Adrenal gland (tissue), 12 donors: ENCODE measurements around the gene DDX3Y. TPM values are rescaled to one million over a fixed set of nuclear protein-coding genes. Genes with fewer than 3 reads are reported as not detected.

Experiments
- DNase-seq, 7 donors: peaks; one replicate each; pipeline ENCODE4 v3.0.0-alpha.2; 2019 to 2020
- H3K27ac ChIP-seq, 5 donors: fragments of 200-600 bp; sonication (generic) in 4 of 5; 1 replicate in 3 of 5; 2 replicates in 2 of 5; pipeline versions ENCODE4 v1.5.1 to v1.8.0; 2016 to 2020; ENCODE audit warnings: mild to moderate bottlenecking in 1 of 5
- H3K27me3 ChIP-seq: fragments of 200-600 bp; 2 replicates; pipeline ENCODE4 v1.8.0; 2021
- H3K36me3 ChIP-seq, 2 donors: fragments of 200-600 bp; replicated peaks in 1 of 2; 1 replicate in 1 of 2; 2 replicates in 1 of 2; pipeline versions ENCODE4 v1.5.1 to v1.8.0; 2018 to 2022
- H3K4me1 ChIP-seq, 2 donors: fragments of 200-600 bp; replicated peaks in 1 of 2; 1 replicate in 1 of 2; 2 replicates in 1 of 2; pipeline versions ENCODE4 v1.5.1 to v1.8.0; 2018 to 2021
- H3K4me3 ChIP-seq, 4 donors: fragments of 200-600 bp; sonication (generic) in 3 of 4; one replicate each; pipeline ENCODE4 v1.5.1; 2016 to 2018
- H3K9me3 ChIP-seq, 3 donors: fragments of 200-600 bp; sonication (generic) in 1 of 3; replicated peaks in 1 of 3; 1 replicate in 2 of 3; 2 replicates in 1 of 3; pipeline versions ENCODE4 v1.5.1 to v1.8.0; 2016 to 2021
- CTCF ChIP-seq, 6 experiments: fragments of 450-650 bp in 4 of 6; fragments of 200-600 bp in 2 of 6; sonication (generic) in 1 of 6; IDR thresholded peaks; 1 replicate in 5 of 6; 2 replicates in 1 of 6; pipeline versions ENCODE4 v1.5.1 to v1.8.0; 2016 to 2021; ENCODE audit warnings: antibody characterized with exemption in 6 of 6, mild to moderate bottlenecking in 2 of 6, moderate library complexity in 1 of 6
- POLR2A ChIP-seq, 2 donors: fragments of 450-650 bp; IDR thresholded peaks; one replicate each; pipeline ENCODE4 v1.6.1; 2017; ENCODE audit warnings: antibody characterized with exemption in 2 of 2, mild to moderate bottlenecking in 2 of 2, moderate library complexity in 1 of 2
- WGBS, 4 donors: extraction: QIAGEN DNeasy Blood & Tissue Kit in 2 of 4; methylation state at CpG; one replicate each; pipeline versions ENCODE4 v1.1.5 to v1.1.7; 2013 to 2017; 5-methylcytosine and 5-hydroxymethylcytosine counted together
- intact Hi-C, 2 donors: fragments of 100-400 bp; cut with DNase I; formaldehyde crosslinking; loops; one replicate each; pipeline versions ENCODE4 v1.14.1 to v1.15.0; 2022 to 2023
- polyA plus RNA-seq, 3 donors: library from polyadenylated mRNA; stranded (reverse); fragments of 200-250 nt in 2 of 3; fragments of 350-450 nt in 1 of 3; fragmentation: Illumina TruSeq in 1 of 3; extraction: RNeasy Lipid Tissue Mini Kit (QIAGEN cat#74804) in 1 of 3; gene quantifications; one replicate each; pipeline ENCODE4 v1.2.3, GENCODE V29; 2013 to 2014
- total RNA-seq, 9 donors: library from RNA; depleted of rRNA in 4 of 9; stranded (reverse); fragments of >200 nt in 4 of 9; fragments of 120-200 nt in 1 of 9; fragmentation: NEBNext Ultra II Directional in 1 of 9; extraction: Animal tissue kit (Norgen Biotek cat#: 25700) in 1 of 9; gene quantifications; one replicate each; pipeline versions ENCODE4 v1.1.0 to v1.2.4, GENCODE V29; 2013 to 2023
- donor health status: healthy with polysubstance abuse.
- donor health status: Bipolar disorder and iron deficiency.
- donor health status: DM: yes; HTN: yes; CAD: no.
- donor health status: DM: no; HTN: no; CAD: no.
- donor health status: DM: no; HTN: no; CAD: no.
- donor health status: DM: yes; HTN: yes; CAD: no.

The DDX3Y gene
- total and polyA plus RNA-seq, 12 donors: 0.10 to 169 (median 82.4) TPM; not detected in 4

GRCh38 chrY:12896973-12897372, 7.7 kb upstream of the DDX3Y start:
- Histone ChIP-seq H3K36me3 (no peaks in the 10 kb centered on the region), H3K4me3 (no peak overlapping the region), H3K4me1 (no peaks in the 10 kb centered on the region), H3K9me3 (no peaks in the 10 kb centered on the region), H3K27ac (no peak overlapping the region), H3K27me3 (no peaks in the 10 kb centered on the region)
- TF ChIP-seq CTCF (IDR thresholded peaks at IDR 0.05) (no peak), POLR2A (IDR thresholded peaks at IDR 0.05) (no peak)
- no peak for DNase-seq
- intact Hi-C loops: no loop called here

- Histone ChIP-seq H3K4me1 (no peaks in the 10 kb centered on the region), H3K27me3 (no peaks in the 10 kb centered on the region), H3K4me3 (no peak overlapping the region), H3K27ac (no peak overlapping the region), H3K36me3 (no peaks in the 10 kb centered on the region), H3K9me3 (no peaks in the 10 kb centered on the region)
- WGBS, 4 donors: 32% methylated on average over 2 of the region's 2 CpGs; no CpG with 5 or more reads in 2 of the 4 donors
- DNase-seq: no peak
- TF ChIP-seq POLR2A (IDR thresholded peaks at IDR 0.05): no peak
- no peak for TF ChIP-seq CTCF (IDR thresholded peaks at IDR 0.05)
- intact Hi-C loops: no loop called here
Measured at GRCh38 chrY:12898604-12899003, 6.1 kb upstream of the DDX3Y start.

- no peaks in the 10 kb centered on the region for H3K4me1 ChIP-seq
- H3K36me3 ChIP-seq: no peaks in the 10 kb centered on the region
- intact Hi-C loops: no loop called here
- 2% methylated on average over 11 to 19 of the region's 19 CpGs; no CpG with 5 or more reads in 2 of the 4 donors for WGBS, 4 donors
- H3K27me3 ChIP-seq: no peaks in the 10 kb centered on the region
- peak overlapping the region in 2 of 5 donors; percentile 94 to 99 for H3K27ac ChIP-seq
- TF ChIP-seq POLR2A (IDR thresholded peaks at IDR 0.05): no peak
- TF ChIP-seq CTCF (IDR thresholded peaks at IDR 0.05): no peak
- peak overlapping the region in 2 of 4 donors; percentile 68 to 78 for H3K4me3 ChIP-seq
- DNase-seq: peak in 2 of 7 donors; percentile 82 to 89
- no peaks in the 10 kb centered on the region for H3K9me3 ChIP-seq
Measured at GRCh38 chrY:12905517-12905872, 827 bp downstream of the DDX3Y start.

- peak in 1 of 7 donors; percentile 23 for DNase-seq
- peak overlapping the region in 1 of 4 donors; percentile 78 for H3K4me3 ChIP-seq
- TF ChIP-seq POLR2A (IDR thresholded peaks at IDR 0.05): no peak
- 0 to 2% methylated on average over 15 of the region's 15 CpGs; no CpG with 5 or more reads in 2 of the 4 donors for WGBS, 4 donors
- no peaks in the 10 kb centered on the region for H3K27me3 ChIP-seq
- intact Hi-C loops: no loop called here
- H3K36me3 ChIP-seq: no peaks in the 10 kb centered on the region
- no peaks in the 10 kb centered on the region for H3K4me1 ChIP-seq
- H3K9me3 ChIP-seq: no peaks in the 10 kb centered on the region
- peak overlapping the region in 2 of 5 donors; percentile 94 to 99 for H3K27ac ChIP-seq
Measured at GRCh38 chrY:12905895-12906294, 1.2 kb downstream of the DDX3Y start.

GRCh38 chrY:12913541-12913940, 8.9 kb downstream of the DDX3Y start:
- Histone ChIP-seq H3K4me3 (no peak overlapping the region), H3K27me3 (no peaks in the 10 kb centered on the region), H3K36me3 (no peaks in the 10 kb centered on the region), H3K27ac (no peak overlapping the region), H3K9me3 (no peaks in the 10 kb centered on the region), H3K4me1 (no peaks in the 10 kb centered on the region)
- TF ChIP-seq POLR2A (IDR thresholded peaks at IDR 0.05) (no peak), CTCF (IDR thresholded peaks at IDR 0.05) (no peak)
- intact Hi-C loops: no loop called here
- DNase-seq: no peak
- 92 to 94% methylated on average over 4 of the region's 4 CpGs; no CpG with 5 or more reads in 2 of the 4 donors for WGBS, 4 donors
